SU-DHL-6 (cell line): ENCODE measurements around the gene HOXD3.

ENCODE experiments used
- EZH2phosphoT487 ChIP-seq: fragments of 200-600 bp; sonication (generic), shearing (Covaris generic); conservative IDR thresholded peaks from 2 replicates; pipeline ENCODE4 v1.6.1; 2018; ENCODE audit warnings: mild to moderate bottlenecking, antibody characterized with exemption, low read length, moderate library complexity, mixed read lengths
- TF ChIP-seq, protein P1 (sequence below): fragments of 200-600 bp; sonication (generic); IDR thresholded peaks from one replicate; pipeline ENCODE4 v1.5.1; 2017; ENCODE audit warnings: antibody characterized with exemption, mild to moderate bottlenecking, low read length, moderate library complexity; ENCODE audit not compliant: insufficient read depth, poor library complexity, severe bottlenecking

- TF ChIP-seq, protein P1, sequence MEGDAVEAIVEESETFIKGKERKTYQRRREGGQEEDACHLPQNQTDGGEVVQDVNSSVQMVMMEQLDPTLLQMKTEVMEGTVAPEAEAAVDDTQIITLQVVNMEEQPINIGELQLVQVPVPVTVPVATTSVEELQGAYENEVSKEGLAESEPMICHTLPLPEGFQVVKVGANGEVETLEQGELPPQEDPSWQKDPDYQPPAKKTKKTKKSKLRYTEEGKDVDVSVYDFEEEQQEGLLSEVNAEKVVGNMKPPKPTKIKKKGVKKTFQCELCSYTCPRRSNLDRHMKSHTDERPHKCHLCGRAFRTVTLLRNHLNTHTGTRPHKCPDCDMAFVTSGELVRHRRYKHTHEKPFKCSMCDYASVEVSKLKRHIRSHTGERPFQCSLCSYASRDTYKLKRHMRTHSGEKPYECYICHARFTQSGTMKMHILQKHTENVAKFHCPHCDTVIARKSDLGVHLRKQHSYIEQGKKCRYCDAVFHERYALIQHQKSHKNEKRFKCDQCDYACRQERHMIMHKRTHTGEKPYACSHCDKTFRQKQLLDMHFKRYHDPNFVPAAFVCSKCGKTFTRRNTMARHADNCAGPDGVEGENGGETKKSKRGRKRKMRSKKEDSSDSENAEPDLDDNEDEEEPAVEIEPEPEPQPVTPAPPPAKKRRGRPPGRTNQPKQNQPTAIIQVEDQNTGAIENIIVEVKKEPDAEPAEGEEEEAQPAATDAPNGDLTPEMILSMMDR = no peak
- no peak for TF ChIP-seq EZH2phosphoT487
Measured at GRCh38 chr2:176163672-176164056, 6.6 kb downstream of the HOXD3 start.
